K562 (cell line): ENCODE measurements around the gene LSR. TPM values are rescaled to one million over a fixed set of nuclear protein-coding genes. Genes with fewer than 3 reads are reported as not detected.
A peak's percentile ranks its signal among the peaks of the same experiment; 100 is the strongest.

ENCODE experiments used
- ASH1L ChIP-seq: fragments of 450-650 bp; IDR thresholded peaks from 2 replicates; pipeline ENCODE4 v1.6.1; 2018; ENCODE audit warnings: borderline replicate concordance, mild to moderate bottlenecking, low read depth; ENCODE audit not compliant: partially characterized antibody
- IRF9 ChIP-seq: fragments of 450-650 bp; IDR thresholded peaks from 2 replicates; pipeline ENCODE4 v1.6.1; 2016; ENCODE audit warnings: missing biosample characterization, missing genetic modification characterization
- NCOA6 ChIP-seq: fragments of 450-650 bp; IDR thresholded peaks from 2 replicates; pipeline ENCODE4 v1.6.1; 2017; ENCODE audit warnings: mild to moderate bottlenecking
- RERE ChIP-seq: sonication (generic); formaldehyde crosslinking; IDR thresholded peaks from 2 replicates; pipeline ENCODE4 v1.8.0; 2023; ENCODE audit warnings: missing genetic modification reagents, mild to moderate bottlenecking, borderline replicate concordance
- TAL1 ChIP-seq: fragments of 450-650 bp; IDR thresholded peaks from 2 replicates; pipeline ENCODE4 v1.6.1; 2016; ENCODE audit warnings: mild to moderate bottlenecking
- TCF15 ChIP-seq: fragments of 250-450 bp; sonication (Bioruptor Pico); IDR thresholded peaks from 2 replicates; pipeline ENCODE4 v1.8.0; 2022; ENCODE audit warnings: moderate library complexity, mild to moderate bottlenecking, inconsistent platforms
- UBTF ChIP-seq, 2 experiments: IDR thresholded peaks; 2 replicates each; pipeline ENCODE4 v1.6.1; 2012; ENCODE audit warnings: improper control_type of control experiment in 2 of 2, low read depth in 2 of 2, low read length in 2 of 2, borderline replicate concordance in 1 of 2
- YBX1 ChIP-seq: fragments of 450-650 bp; IDR thresholded peaks from 2 replicates; pipeline ENCODE4 v1.7.1; 2016; ENCODE audit warnings: mild to moderate bottlenecking
- ZFP1 ChIP-seq: fragments of 450-650 bp; formaldehyde crosslinking; IDR thresholded peaks from 2 replicates; pipeline ENCODE4 v1.4.0; 2020; ENCODE audit warnings: mild to moderate bottlenecking, mixed read lengths
- ZKSCAN8 ChIP-seq: fragments of 200-800 bp; sonication (Bioruptor generic); IDR thresholded peaks from 2 replicates; pipeline ENCODE4 v1.6.1; 2016; ENCODE audit warnings: missing genetic modification characterization, missing compliant biosample characterization
- ZNF23 ChIP-seq: fragments of 250-450 bp; sonication (Bioruptor Pico); IDR thresholded peaks from 2 replicates; pipeline ENCODE4 v1.4.0; 2020; ENCODE audit warnings: mild to moderate bottlenecking
- ZNF232 ChIP-seq: sonication (generic); formaldehyde crosslinking; IDR thresholded peaks from 2 replicates; pipeline ENCODE4 v1.8.0; 2022; ENCODE audit warnings: mild to moderate bottlenecking, missing genetic modification reagents
- ZNF639 ChIP-seq, 2 experiments: fragments of 200-800 bp in 1 of 2; sonication (Bioruptor generic) in 1 of 2; sonication (generic) in 1 of 2; formaldehyde crosslinking in 1 of 2; IDR thresholded peaks in 1 of 2; conservative IDR thresholded peaks in 1 of 2; 2 replicates each; pipeline versions ENCODE4 v1.5.0 to v1.6.1; 2016 to 2020; ENCODE audit warnings: missing compliant biosample characterization in 1 of 2, missing genetic modification characterization in 1 of 2, missing genetic modification reagents in 1 of 2
- ZNF668 ChIP-seq: fragments of 250-450 bp; sonication (Bioruptor Pico); IDR thresholded peaks from 2 replicates; pipeline ENCODE4 v1.8.0; 2022; ENCODE audit warnings: mild to moderate bottlenecking, inconsistent platforms
- ZNF766 ChIP-seq: fragments of 200-800 bp; sonication (Bioruptor generic); conservative IDR thresholded peaks from 2 replicates; pipeline ENCODE4 v1.6.1; 2016; ENCODE audit warnings: missing genetic modification characterization, missing compliant biosample characterization
- ZSCAN29 ChIP-seq: fragments of 450-650 bp; IDR thresholded peaks from 2 replicates; pipeline ENCODE4 v1.6.1; 2017
- polyA plus RNA-seq, 8 experiments: library from polyadenylated mRNA; depleted of rRNA in 4 of 8; stranded (reverse) in 5 of 8; unstranded in 3 of 8; fragments of >200 nt; fragmentation: Nextera tagmentation in 2 of 8; fragmentation: Illumina TruSeq in 1 of 8; extraction: Ambion mirVana in 2 of 8; extraction: Trizol in 1 of 8; gene quantifications; 2 replicates each; pipeline versions ENCODE4 v1.2.1 to v1.2.3, GENCODE V29; 2011 to 2014; ENCODE audit warnings: inconsistent platforms in 1 of 8, missing spikeins in 1 of 8
- total RNA-seq, 7 experiments: library from RNA; depleted of rRNA in 6 of 7; stranded (reverse); fragments of >200 nt in 6 of 7; fragmentation: Illumina TruSeq in 2 of 7; extraction: Trizol in 2 of 7; gene quantifications; 2 replicates each; pipeline versions ENCODE4 v1.2.1 to v1.2.3, GENCODE V29; 2011 to 2021; ENCODE audit warnings: low replicate concordance in 1 of 7

The LSR gene
- total and polyA plus RNA-seq, 9 of the 15 experiments (the other 6 are each of a cell fraction or from before 2014, with no cell fraction given), result 0.44 to 87.9 (median 28.0) TPM

- TF ChIP-seq ZFP1 (CRISPR knock-in tag), result no peak
- no peak for TF ChIP-seq TCF15 (CRISPR knock-in tag)
- peak; percentile 82; the same call in 1 of the 2 replicates for TF ChIP-seq ZKSCAN8
- TF ChIP-seq ZNF668 (CRISPR knock-in tag), result peak; percentile 88
- no peak for TF ChIP-seq NCOA6
- no peak for TF ChIP-seq RERE (CRISPR knock-in tag)
- no peak for TF ChIP-seq ZNF23
- TF ChIP-seq ZSCAN29, result 0 out of 2 replicates have a peak, but pooled peaks have one; percentile 44
- peak; percentile 79 for TF ChIP-seq ZNF766
- TF ChIP-seq ASH1L, result no peak
- peak in 1 of 2 experiments; percentile 77; a peak in 2 of 4 replicates for TF ChIP-seq ZNF639 (CRISPR knock-in tag; conservative IDR thresholded peaks at IDR 0.05 in 1 of 2, IDR thresholded peaks at IDR 0.05 in 1 of 2)
- peak; percentile 56; the same call in 1 of the 2 replicates for TF ChIP-seq IRF9 (tag)
- TF ChIP-seq TAL1, result no peak
- no peak for TF ChIP-seq UBTF (IDR thresholded peaks at IDR 0.05; ENCODE audit: borderline replicate concordance in 1 of 2, low read depth in 2 of 2, low read length in 2 of 2)
- TF ChIP-seq ZNF232 (CRISPR knock-in tag), result no peak
- no peak for TF ChIP-seq YBX1
Measured at GRCh38 chr19:35309481-35310279, 60.9 kb downstream of the LSR start (continued).
